EL (cell line): ENCODE data around the gene SLAMF8.

Source experiments
- DNase-seq: peaks from one replicate; pipeline ENCODE4 v3.0.0-alpha.2; 2016

The SLAMF8 gene

DNA sequence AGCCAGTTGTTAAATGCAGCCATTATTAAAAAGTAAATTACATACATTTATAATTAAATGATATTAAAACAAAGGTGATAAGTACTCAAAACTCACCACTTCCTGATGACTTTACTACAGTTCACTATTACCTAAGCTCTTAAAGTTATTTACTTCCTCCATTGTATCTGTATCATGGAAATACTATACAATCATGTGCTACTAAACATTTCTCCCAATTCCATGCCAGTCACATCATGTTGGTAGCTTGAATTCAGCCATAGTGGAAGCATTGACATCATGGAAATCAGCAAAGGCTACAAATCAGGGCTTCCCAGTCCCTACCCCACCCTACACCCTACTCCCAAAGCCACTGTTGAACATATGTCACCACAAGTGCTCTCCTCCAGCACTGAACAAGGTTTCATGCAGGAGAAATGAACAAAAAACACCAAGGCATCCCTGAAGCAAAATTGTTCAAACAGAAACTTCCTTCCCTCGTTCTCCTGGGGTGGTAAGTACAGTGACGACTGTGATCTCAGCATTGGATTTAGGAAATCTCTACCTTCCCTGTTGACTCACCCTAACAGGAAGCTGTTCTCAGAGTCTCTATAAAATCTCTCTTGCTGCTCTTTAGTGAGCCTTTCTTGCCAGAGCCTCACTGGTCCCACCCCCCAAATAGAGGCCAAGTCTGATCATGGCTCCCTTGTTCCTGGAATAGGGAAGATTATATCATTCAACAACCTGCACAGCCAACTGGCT is 23.1 kb downstream of the SLAMF8 start:
- DNase-seq: peak; percentile 70

DNA sequence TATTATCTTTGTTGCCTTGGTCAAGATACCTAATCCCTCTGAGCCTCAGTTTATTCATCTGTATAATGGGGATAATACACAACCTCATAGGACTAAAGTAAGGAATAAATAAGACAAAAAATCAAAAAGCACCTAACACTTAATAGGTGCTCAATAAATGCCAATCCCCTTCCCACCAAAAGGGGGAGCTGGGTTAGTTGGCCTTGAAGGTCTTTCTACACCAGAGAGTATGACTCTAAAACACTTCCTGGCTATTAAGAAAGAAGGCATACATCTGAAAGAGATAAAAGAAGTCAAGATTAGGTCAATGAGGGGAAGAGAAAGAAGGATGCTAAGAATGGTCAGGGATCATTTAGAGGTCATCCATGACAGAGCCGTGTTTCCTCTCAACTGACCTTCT is 24.7 kb downstream of the SLAMF8 start:
- no peak for DNase-seq

DNA sequence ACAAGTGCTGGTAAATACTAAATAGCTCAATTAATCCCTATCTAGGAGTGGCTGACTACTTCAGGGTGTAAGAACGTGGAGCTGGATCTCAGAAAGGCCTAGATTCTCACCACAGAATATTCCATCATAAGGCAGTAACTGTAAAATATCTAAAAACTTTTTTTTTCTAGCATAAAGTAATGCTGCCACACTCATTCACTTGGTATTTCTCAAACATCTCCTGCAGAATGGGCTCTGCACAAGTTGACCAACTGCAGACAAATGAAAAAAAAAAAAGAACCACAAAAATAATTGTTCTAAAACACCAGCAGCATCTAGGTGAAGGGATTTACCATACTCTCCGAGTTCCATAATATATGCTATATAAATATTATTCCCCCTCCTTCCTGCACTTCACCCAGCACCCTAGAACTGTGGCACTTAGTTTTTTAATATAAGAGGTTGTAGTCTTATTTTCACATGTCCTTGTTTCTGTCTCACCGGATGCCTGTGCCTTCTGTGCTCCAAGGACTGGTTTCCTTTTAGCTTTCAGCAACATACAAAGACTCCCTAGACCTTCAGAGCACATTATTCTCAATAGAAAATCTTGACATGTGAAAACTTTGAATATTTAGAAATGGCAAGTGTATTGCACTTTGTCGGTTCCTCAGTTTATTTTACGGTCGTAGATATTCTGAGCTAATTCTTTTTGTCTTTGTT is 26.9 kb downstream of the SLAMF8 start:
- peak; percentile 47 for DNase-seq

DNA sequence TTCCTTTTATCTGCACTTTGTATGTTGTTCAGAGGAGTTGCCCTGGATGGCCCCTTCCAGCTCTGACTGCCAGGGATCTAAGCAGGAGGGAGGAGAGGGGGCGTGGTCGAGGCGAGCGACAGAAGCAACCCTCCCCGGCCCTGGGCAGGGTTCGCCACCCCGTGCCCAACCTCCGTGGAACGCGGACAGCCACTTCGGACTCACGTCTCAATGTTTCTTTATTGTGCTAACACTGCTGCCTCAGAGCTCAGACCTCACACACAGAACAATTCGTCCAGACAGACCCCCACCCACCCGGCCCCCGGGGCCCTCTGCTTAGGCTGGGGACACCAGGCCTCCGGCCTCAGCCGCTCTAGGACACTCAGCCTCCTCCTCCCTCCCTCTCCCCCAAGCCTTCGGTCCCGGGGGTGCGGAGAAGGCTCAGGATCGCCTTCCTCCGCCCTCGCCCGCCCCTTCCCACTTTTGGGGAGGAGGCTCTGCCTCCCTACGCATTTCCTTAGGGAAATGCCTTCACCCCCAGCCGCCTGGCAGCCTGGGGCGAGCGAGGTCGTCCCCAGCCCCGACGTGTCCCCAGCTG is 27.5 kb downstream of the SLAMF8 start:
- DNase-seq: peak; percentile 71

DNA sequence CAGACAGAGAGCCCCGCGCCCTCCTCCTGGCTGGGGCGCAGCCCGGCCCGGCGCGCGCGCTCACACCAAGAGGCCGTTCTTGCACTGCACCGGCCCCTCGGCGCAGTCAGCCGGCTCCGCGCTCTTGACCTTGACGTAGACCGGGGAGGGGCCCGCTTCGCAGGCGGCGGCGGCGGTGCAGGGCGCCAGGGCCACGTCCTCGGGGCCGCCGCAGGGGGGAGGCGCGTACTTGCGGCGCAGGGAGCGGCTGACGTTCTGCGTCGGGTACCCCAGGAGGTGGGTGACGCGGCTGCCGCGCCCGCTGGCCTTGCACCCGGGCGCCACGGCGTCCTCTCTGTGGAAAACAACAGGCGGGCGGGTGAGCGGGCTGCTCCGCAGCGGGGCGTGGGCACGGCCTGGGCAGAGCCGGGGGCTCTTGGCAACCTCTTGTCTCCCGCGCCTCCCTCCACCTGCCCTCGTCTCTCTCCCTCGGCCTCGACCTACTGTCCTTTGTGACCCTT is 28.1 kb downstream of the SLAMF8 start:
- DNase-seq: peak; percentile 85

DNA sequence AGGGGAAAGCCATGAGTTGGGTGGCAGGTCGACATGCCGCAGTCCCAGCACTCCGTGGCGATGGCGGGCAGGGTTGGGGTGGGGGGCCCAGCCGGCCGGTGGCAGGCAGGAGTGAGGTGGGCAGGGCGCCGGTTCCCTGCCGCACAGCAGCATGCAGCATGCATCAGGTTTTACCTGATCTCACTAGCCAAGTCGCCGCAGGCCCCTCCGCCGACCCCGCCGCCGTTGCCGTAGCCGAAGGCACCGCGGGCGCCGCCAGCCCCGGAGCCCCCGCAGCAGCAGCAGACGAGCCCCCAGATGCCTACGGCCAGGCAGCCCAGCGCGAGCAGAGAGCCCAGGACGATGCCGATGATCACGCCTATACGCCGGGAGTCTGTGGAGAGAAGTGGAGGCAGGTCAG is 29.0 kb downstream of the SLAMF8 start:
- no peak for DNase-seq

DNA sequence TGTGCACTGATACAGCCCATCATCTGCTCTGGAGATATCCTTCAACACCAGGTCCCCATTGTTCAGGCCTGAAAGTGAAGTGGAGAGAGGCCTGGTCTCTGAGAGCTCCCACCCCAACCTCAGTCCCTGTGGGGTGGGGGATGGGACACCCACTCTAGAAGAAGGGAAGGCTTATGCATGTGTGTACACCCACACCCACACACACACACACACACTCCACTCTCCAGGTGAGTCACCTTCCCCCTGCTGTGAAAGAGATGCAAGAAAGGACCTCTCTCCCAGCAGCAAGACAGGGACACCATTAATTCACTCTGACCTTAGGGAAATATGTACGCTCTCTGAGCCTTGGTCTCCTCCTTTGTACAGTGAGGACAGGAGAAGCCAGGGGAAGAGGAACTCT is 29.9 kb downstream of the SLAMF8 start:
- no peak for DNase-seq

DNA sequence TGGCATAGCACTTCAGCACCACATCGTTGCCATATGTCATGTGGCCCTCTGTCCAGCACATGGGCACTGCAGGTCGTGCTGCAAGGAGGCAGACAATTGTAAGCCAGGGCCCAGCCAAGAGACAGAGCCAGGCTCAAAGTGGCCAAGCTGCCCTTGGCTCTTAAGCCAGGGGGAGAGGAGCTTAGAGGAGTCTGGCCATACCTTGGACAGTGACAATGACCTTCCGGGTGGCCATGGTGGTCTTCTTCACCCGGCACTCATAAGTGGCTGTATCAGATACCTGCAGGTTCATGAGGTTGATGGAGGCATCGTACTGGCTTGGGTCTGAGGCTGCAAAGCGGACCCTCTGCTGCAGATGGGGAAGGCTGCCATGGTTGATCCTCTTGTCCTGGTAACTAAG is 31.2 kb downstream of the SLAMF8 start:
- DNase-seq: no peak

DNA sequence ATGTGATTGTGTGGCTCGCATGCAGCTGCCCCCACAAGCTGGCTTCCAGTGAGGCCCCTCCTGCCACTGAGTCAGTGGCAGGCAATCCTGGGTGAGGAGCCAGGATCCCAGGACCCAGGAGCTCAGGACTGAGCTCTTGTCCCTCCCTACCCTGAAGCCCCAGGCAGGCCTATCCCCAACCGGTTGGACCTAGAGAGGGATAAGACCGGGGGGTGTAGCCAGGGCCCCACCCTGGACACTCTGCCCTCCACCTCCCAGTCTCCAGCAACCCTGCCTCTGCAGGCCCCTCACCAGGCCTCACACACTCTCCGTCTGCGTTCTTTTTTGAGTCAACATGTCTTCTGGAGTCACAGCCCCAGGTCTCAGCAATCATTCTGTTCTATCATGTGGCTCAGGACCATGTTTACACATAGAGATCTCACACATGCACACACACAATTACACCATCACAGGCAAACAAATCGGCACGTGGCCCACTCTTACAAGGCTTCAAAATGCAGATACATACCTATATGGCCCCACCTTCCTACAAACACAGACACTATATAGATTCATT is 33.2 kb downstream of the SLAMF8 start:
- DNase-seq: no peak

DNA sequence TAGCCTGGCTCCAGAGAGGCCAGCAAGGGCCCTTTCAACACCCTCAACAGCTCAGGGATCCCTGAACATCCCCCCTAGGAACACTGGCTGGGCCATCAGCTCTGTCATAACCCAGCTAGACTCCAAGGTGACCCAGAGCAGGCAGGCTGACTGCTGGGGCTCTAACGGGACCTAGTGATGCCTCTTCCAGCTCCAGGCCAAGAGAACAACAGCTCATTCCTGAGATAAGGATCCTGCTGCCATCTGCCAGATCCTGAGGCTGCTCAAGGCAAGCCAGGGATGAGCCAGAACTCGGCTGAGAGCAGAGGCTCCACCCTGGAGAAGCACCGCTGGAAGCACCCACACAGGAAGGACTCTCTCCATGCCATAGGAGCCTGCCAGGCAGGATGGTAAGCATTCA is 33.8 kb downstream of the SLAMF8 start:
- DNase-seq: no peak

DNA sequence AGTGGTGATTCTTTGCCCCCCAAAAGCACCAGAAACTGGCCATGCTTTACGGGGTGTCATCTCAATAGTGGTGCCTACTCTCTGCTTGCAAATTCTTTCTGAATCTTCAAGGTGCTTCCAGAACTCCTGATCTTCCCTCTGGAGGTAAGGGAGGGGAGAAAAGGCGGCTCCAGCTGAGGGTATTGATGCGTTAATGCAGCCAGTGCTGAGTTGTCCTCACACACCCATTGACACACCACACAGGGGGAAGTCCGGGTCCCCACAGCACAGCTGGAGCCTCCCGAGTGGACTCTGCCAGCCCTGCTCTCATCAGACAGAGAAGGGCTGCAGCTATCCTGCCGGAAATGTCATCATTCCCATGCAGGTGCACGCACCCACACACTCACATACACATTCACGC is 34.5 kb downstream of the SLAMF8 start:
- DNase-seq: no peak

DNA sequence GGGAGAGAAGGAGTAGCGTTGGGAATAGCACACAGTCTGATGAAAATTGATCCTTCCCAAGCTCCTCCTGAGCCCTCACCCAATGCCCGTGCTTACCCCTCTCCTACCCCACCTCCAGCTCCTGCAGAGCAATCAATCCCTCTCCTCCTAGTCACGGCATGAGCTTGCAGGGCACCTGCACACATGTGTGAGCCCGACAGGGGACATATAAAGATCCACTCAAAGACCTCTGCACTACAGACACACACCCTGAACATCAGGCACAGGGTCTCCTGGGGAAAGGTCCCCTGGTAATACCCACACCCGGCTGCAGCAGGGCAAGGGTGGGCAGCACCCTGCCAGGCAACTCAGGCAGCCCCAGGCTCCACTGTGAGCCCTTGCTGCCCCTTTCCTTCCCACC is 35.4 kb downstream of the SLAMF8 start:
- no peak for DNase-seq

DNA sequence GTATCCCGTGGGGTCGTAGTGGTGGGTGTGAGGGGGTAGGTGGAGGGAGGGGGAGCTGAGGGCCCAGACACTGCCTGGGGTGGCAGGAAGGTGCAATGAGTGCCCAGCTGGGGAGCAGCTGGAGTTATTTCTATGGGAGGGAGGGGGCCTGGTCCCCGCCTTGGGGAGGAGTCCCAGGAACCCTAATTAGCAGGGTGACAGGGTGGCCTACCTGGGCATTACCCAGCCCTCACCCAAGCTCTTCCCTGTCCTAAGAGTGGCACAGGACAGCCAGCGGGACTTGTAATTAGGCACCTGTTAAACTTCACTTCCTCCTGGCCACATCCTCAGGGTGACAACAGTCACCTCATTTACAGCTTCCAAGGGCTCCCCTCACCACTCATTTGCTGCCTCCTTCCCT is 35.9 kb downstream of the SLAMF8 start, which contains the start of gene VSIG8:
Gene VSIG8, minus strand, starts transcription at position 101 of the 400 bp plus-strand sequence. CDS start 136 bp downstream, outside the sequence.
- no peak for DNase-seq

DNA sequence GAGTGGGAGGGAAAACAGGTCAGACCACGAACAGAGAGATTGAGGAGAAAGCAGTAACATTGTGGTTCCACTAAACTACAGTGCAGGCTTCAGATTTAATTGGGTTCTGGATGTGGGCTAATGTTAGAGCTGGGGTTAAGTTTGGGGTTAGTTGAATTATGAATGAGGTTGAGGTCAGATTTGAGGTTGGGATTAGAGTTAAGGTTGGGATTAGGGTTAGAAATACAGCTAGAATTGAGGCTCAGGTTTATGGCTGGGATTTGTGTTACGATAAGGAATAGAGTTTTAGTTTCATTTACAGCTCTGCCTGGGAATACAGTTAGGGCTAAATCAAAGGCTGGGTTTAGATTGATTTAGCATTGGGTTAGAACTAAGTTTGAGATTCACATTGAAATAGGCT is 37.6 kb downstream of the SLAMF8 start:
- DNase-seq: no peak

DNA sequence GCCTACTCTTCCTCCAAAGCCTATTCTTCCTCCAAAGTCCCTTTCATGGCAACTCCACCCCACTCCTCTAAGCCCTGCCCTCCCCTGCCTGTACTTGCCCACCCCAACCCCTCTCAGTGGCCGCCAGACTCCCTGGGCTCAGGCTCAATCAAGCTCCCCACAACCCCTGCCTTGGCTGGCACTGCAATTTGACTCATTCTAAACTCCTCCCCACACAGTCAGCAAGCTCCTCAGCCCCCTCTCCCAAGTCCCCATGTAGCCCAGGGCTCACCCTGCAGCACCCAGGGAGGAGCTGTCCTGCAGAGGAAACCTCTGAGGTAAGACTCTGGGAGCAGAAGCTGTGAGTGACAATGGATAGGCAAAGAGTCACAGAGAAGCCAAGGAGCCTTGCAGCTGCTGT is 39.4 kb downstream of the SLAMF8 start:
- DNase-seq: no peak

DNA sequence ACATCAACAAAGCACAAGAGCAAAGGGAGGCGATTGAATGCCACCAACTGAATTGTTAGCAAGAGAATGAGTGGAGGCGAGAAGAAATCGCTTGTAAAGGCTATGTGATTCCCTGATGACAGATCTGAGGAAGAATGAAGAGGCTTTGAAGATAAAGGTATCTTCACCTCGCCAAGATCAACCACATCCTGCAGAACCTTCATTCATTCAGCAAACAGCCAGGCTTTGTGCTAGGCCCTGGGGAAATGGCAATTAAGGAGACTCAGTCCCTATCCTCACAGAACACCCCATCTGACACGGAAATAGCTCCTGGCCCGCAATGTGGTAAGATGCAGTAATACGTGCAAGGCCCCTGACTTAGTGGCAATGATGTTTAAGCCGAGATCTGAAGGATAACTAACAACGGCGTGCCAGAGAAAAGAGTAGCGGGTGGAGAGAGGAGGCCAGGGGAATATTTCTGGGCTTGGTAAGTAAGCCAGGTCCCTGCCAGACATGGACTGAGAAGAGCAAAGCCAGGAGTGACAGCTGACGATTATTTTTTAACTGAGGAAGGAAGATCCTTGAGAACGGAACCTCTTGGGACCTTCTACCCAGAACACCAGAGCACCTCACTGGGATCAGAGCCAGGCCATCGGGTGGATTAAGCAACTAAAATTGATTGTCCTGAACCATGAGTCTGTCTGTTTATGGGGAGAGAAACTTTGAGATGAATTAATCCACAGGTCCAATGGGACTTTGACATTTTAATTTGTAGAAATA is 40.4 kb downstream of the SLAMF8 start:
- no peak for DNase-seq

DNA sequence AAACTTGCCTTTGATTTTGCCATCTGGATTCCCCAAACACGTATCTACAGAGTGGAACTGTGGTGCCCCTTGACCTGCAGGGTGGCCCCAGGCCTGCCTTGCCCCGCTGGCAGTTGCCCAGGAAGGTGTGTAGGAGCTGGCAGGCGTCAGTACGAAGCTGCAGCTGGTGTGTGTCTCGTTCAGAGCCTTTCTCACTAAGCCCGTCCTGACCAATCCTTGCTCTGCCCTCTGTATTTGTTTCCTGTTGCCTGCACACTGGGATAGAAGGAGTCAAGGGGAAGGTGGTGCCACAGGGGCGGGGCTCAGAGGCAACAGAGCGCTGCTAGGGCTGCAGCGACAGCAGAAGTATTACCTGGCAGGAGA is 41.0 kb downstream of the SLAMF8 start:
- no peak for DNase-seq

DNA sequence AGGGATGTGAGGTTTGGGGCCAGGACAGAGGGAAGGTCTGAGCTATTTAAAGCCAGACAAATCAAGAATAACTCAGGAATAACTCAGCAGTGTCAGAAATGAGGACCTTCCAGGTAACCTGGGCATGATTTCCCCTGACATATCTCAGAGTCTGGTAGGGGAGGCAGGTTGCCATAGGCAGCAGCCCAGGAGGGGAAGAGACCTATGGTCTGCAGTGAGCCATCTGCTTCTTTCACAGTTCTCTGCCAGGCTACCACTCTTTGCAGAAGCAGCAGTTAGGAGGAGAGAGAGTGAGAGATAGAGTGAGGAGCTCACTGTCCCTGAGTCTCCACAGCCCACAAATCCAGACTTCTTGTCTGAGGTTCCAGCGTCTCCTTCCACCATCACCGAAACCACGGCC is 42.1 kb downstream of the SLAMF8 start:
- DNase-seq: no peak

DNA sequence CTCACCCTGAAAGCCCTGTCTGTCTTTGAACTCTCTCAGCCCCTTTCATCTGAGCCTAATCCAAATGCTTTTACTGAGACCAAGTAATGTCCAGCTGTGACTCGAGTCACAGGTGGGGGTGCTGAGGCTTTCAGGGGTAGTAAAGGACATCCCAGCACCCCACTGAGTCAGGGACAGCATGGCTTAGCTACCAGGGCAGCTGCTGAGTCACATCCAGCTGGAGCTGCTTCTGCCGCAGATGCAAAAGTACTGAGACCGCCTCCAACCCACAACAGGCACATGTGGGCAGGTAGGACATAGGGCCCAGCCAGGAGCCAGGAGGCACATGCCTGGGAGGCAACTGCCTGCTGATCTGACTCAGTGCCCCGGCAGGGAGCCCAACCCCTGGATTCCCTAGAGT is 42.5 kb downstream of the SLAMF8 start:
- peak; percentile 74 for DNase-seq

DNA sequence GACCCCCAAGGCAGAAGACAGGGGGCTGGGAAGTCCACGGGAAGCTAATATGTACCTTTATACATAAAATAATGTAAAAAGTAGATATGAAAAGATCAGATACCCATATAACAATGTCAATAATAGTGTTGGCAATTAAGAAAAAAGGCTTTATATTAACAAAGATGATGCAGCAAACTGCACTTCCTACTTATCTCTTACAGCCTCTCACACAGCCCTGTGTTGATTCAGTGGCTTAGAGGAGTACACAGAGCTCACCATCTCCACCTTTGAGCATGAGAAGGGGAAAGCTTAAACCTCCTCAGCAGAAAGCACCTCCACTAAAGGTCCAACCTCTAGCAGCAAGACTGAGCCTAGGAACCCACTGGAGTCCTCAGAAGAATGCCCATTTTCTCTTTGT is 42.9 kb downstream of the SLAMF8 start:
- no peak for DNase-seq

DNA sequence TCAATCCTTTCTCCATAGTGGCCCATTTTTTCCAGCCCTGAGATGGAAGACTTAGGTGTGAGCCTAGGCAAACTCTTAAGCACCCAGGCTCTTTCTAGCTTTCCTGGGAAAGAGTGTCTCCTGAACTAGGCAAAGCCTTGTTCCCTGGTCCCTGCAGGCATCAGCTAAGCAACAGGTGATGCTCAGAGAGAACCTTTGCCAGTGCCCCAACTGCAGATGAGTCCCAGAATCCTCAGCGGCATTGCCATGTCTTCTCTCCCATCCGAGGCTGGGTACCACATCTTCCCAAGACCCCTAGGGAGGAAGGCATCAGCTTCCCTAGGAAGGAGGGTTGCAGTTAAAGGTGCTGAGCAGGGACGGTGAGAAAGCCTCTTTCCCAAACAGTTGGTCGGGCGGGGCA is 44.0 kb downstream of the SLAMF8 start:
- no peak for DNase-seq

DNA sequence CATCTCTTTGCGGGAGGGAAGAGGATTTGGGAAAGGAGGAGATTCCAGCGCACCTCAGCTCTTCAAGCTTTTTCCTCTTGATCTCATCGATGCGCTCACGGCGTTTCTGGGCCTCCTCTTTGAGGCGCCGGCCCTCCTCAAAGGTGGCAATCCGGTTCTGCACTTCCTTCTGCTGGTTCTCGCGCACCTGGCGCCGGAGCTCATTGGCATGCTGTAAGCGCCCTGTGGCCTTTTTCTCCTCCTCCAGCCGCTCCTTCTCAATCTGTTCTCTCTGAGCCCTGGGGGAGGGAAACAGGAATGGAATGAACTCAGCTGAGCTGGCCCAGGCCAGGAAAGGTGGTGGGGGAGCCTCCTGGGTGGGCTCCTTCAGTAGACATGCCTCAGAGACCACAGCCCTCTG is 46.2 kb downstream of the SLAMF8 start:
- DNase-seq: no peak

DNA sequence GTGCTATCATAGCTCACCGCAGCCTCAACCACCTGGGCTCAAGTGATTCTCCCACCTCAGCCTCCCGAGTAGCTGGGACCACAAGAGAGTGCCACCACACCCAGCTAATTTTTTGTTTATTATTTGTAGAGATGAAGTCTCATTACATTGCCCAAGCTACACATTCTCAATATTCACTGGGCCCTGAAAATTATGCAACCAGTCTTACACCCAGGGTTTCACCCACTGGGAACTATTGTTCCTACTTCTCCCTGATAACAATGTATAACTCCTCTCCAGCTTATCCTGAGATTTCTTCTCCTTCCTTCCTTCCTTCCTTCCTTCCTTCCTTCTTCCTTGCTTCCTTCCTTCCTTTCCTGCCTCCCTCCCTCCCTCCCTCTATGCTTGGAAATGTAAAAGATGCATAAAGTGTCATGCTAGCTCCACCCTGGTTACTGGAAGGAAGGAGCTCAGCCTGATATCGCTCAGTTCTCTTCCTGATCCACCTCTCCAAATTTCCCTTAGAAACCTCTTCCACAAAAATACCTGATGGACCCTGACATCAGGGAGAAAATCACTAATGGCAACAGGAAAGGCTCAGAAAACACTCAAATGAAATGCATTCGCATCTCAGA is 47.0 kb downstream of the SLAMF8 start:
- no peak for DNase-seq
